HEK293 (cell line): ENCODE data around the gene ADAMTSL5.
A peak's percentile ranks its signal among the peaks of the same experiment; 100 is the strongest.

ENCODE experiments used
- CTCF ChIA-PET: fragments of 350-600 bp; formaldehyde crosslinking; extraction: SDS; loops from one replicate; lab custom pipeline; 2021; ENCODE audit warnings: antibody characterized with exemption; lab: Yijun Ruan, JAX
- POLR2A ChIA-PET: fragments of 300-600 bp; formaldehyde crosslinking; extraction: SDS; loops from one replicate; lab custom pipeline; 2020; ENCODE audit warnings: antibody characterized with exemption, inconsistent platforms; lab: Yijun Ruan, JAX
- H3K27ac ChIP-seq: fragments of 200-500 bp; sonication (Bioruptor generic); 2 replicates; pipeline ENCODE4 v1.5.1; 2014; ENCODE audit warnings: low read depth, low read length, control low read depth, inconsistent platforms; ENCODE audit errors: extremely low read depth
- H3K36me3 ChIP-seq, 2 experiments: fragments of 200-500 bp in 1 of 2; sonication (Bioruptor generic) in 1 of 2; 1 replicate in 1 of 2; 2 replicates in 1 of 2; pipeline ENCODE4 v1.5.1; 2014 to 2017; ENCODE audit warnings: inconsistent platforms in 2 of 2, low read length in 2 of 2; ENCODE audit not compliant: control insufficient read depth in 2 of 2, insufficient read depth in 1 of 2
- H3K4me1 ChIP-seq: fragments of 200-500 bp; sonication (Bioruptor generic); 2 replicates; pipeline ENCODE4 v1.5.1; 2014; ENCODE audit warnings: mild to moderate bottlenecking, low read length, inconsistent platforms; ENCODE audit not compliant: control insufficient read depth, insufficient read depth
- H3K4me3 ChIP-seq: 2 replicates; pipeline ENCODE4 v1.5.1; 2011; ENCODE audit warnings: low read depth, mild to moderate bottlenecking, control low read depth, low read length, moderate library complexity
- H3K9me3 ChIP-seq: fragments of 200-500 bp; sonication (Bioruptor generic); 2 replicates; pipeline ENCODE4 v1.5.1; 2014; ENCODE audit warnings: low read depth, low read length, inconsistent platforms; ENCODE audit not compliant: control insufficient read depth, insufficient read depth
- GLIS2 ChIP-seq: fragments of 450-650 bp; formaldehyde crosslinking; IDR thresholded peaks from 2 replicates; pipeline ENCODE4 v1.5.1; 2016; ENCODE audit warnings: missing biosample characterization, missing genetic modification characterization
- INSM2 ChIP-seq: fragments of 450-650 bp; formaldehyde crosslinking; IDR thresholded peaks from 2 replicates; pipeline ENCODE4 v1.5.1; 2016; ENCODE audit warnings: missing biosample characterization, missing genetic modification characterization
- KLF16 ChIP-seq: fragments of 450-650 bp; formaldehyde crosslinking; IDR thresholded peaks from 2 replicates; pipeline ENCODE4 v1.5.1; 2017; ENCODE audit warnings: missing biosample characterization, missing genetic modification characterization
- ZBTB17 ChIP-seq: fragments of 450-650 bp; formaldehyde crosslinking; IDR thresholded peaks from 2 replicates; pipeline ENCODE4 v1.5.1; 2016; ENCODE audit warnings: missing biosample characterization, missing genetic modification characterization
- ZNF169 ChIP-seq: fragments of 450-650 bp; formaldehyde crosslinking; IDR thresholded peaks from 2 replicates; pipeline ENCODE4 v1.5.1; 2016; ENCODE audit warnings: missing biosample characterization, missing genetic modification characterization
- ZNF23 ChIP-seq: fragments of 450-650 bp; formaldehyde crosslinking; IDR thresholded peaks from 2 replicates; pipeline ENCODE4 v1.5.1; 2016; ENCODE audit warnings: missing biosample characterization, missing genetic modification characterization, borderline replicate concordance
- ZNF335 ChIP-seq: fragments of 450-650 bp; formaldehyde crosslinking; conservative IDR thresholded peaks from 2 replicates; pipeline ENCODE4 v1.5.1; 2016; ENCODE audit warnings: missing biosample characterization, missing genetic modification characterization
- ZNF350 ChIP-seq: fragments of 450-650 bp; formaldehyde crosslinking; IDR thresholded peaks from 2 replicates; pipeline ENCODE4 v1.5.0; 2017; ENCODE audit warnings: missing biosample characterization, mild to moderate bottlenecking, missing genetic modification characterization
- ZNF394 ChIP-seq: fragments of 450-650 bp; formaldehyde crosslinking; IDR thresholded peaks from 2 replicates; pipeline ENCODE4 v1.5.1; 2016; ENCODE audit warnings: missing biosample characterization, missing genetic modification characterization, mild to moderate bottlenecking, moderate library complexity, borderline replicate concordance
- ZNF518A ChIP-seq: fragments of 450-650 bp; formaldehyde crosslinking; conservative IDR thresholded peaks from 2 replicates; pipeline ENCODE4 v1.5.1; 2016; ENCODE audit warnings: low read depth, missing biosample characterization, missing genetic modification characterization
- ZNF555 ChIP-seq: fragments of 450-650 bp; formaldehyde crosslinking; conservative IDR thresholded peaks from 2 replicates; pipeline ENCODE4 v1.5.1; 2017; ENCODE audit warnings: missing biosample characterization, mild to moderate bottlenecking, missing genetic modification characterization, inconsistent platforms
- TF ChIP-seq, protein P1 (sequence below): fragments of 450-650 bp; formaldehyde crosslinking; IDR thresholded peaks from 2 replicates; pipeline ENCODE4 v1.5.1; 2017; ENCODE audit warnings: missing biosample characterization, missing genetic modification characterization

Gene ADAMTSL5

GRCh38 chr19:1489463-1490310 is 23.1 kb downstream of the ADAMTSL5 start (continued):
- TF ChIP-seq, protein P1, sequence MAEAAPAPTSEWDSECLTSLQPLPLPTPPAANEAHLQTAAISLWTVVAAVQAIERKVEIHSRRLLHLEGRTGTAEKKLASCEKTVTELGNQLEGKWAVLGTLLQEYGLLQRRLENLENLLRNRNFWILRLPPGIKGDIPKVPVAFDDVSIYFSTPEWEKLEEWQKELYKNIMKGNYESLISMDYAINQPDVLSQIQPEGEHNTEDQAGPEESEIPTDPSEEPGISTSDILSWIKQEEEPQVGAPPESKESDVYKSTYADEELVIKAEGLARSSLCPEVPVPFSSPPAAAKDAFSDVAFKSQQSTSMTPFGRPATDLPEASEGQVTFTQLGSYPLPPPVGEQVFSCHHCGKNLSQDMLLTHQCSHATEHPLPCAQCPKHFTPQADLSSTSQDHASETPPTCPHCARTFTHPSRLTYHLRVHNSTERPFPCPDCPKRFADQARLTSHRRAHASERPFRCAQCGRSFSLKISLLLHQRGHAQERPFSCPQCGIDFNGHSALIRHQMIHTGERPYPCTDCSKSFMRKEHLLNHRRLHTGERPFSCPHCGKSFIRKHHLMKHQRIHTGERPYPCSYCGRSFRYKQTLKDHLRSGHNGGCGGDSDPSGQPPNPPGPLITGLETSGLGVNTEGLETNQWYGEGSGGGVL (tag by site-specific recombination): peak; percentile 65

DNA sequence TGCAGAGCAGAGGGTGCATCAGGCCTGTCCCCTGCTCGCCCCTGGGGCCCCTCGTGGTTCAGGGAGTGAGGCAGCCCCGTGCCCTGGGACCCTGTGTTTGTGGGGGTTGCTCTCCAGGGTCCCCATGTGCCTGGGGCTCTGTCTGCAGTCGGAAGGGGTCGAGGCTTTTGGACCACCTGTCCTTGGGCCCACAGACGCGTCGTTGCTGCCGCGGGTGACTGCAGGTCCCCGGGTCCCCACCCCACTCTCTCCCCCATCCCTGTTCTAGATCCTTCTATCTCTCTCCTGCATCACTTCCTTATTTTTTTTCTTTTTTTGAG is 24.6 kb downstream of the ADAMTSL5 start:
- CTCF ChIA-PET: no interaction called here

GRCh38 chr19:1487576-1488281 is 25.1 kb downstream of the ADAMTSL5 start:
- Histone ChIP-seq H3K36me3 (no peaks in the 10 kb centered on the region; a peak in 1 of 3 replicates), H3K27ac (no peak overlapping the region), H3K4me1 (peaks cover 5% of the 10 kb centered on the region), H3K4me3 (no peak overlapping the region), H3K9me3 (no peaks in the 10 kb centered on the region)
- ChIA-PET POLR2A (no interaction called here), CTCF (no interaction called here)
- TF ChIP-seq ZNF335 (tag by site-specific recombination) (no peak), ZNF169 (no peak), ZNF518A (no peak), ZNF350 (tag by site-specific recombination) (no peak), ZNF23 (no peak)

More for the DNA sequence above, 24.6 kb downstream of the ADAMTSL5 start:
- Histone ChIP-seq H3K4me1 (peaks cover 5% of the 10 kb centered on the region), H3K9me3 (no peaks in the 10 kb centered on the region), H3K4me3 (no peak overlapping the region), H3K36me3 (no peaks in the 10 kb centered on the region; a peak in 1 of 3 replicates), H3K27ac (no peak overlapping the region)
- no peak for TF ChIP-seq ZNF394 (tag by site-specific recombination)
- TF ChIP-seq INSM2 (tag by site-specific recombination): no peak
- no peak for TF ChIP-seq ZNF555
- no peak for TF ChIP-seq ZBTB17 (tag by site-specific recombination)
- no peak for TF ChIP-seq KLF16 (tag by site-specific recombination)
- no peak for TF ChIP-seq GLIS2 (tag by site-specific recombination)
- POLR2A ChIA-PET: no interaction called here
